ENCODE results near the gene RAB31.

Gene RAB31

DNA sequence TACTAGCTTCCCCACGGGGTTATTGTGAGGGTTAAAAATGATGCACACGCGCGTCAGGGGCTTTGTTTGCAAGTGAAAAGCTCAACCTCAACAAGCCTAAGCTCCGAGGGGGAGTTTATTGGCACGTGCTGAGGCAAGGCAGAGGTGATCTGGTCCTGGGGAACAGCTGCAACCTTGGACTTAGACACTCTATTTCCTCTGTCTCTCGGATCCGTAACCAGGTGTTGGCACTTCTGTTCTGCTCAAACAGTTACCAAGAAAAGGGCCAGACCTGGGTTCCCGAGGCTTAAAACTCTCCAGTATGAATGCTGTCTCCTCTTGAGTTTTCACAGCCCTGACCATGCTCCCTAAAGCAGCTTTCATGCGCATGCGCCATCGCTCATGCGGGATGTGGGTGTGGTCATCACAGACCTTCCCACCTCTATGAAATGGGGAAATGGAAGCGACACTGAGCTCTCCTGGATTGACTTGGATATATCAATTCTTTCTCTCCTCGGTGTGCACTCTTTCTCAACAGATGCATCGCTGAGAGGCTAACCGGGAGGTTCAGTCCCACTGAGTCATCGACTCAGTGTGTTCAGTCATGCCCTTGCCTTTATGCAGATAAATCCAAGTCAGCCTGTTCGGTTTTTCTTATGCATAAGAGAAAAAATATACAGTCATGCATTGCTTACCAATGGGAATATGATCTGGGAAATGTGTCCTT, 19.9 kb upstream of the RAB31 start:
- Histone ChIP-seq H3K27ac (replicated peaks; ENCODE audit: low read length) (no peak overlapping the region), H3K23ac (ENCODE audit: low read depth, low read length, poor library complexity) (no peak overlapping the region), H3K9ac (ENCODE audit: low read depth, low read length, poor library complexity) (no peak overlapping the region), H2BK5ac (ENCODE audit: low read length) (no peak overlapping the region), H2AK5ac (ENCODE audit: low read depth, low read length) (no peak overlapping the region), H3K4me2 (ENCODE audit: insufficient read depth, low read length, poor library complexity, severe bottlenecking) (no peak overlapping the region), H3K27me3 (ENCODE audit: control insufficient read depth in 3 of 3, insufficient read depth in 3 of 3, low read depth in 1 of 3, low read length in 3 of 3) (no peaks in the 10 kb centered on the region), H3K14ac (ENCODE audit: low read length) (no peak overlapping the region), H3K36me3 (replicated peaks in 1 of 2; ENCODE audit: control insufficient read depth in 2 of 2, insufficient read depth in 2 of 2, low read length in 2 of 2) (no peaks in the 10 kb centered on the region), H3K4me1 (ENCODE audit: control insufficient read depth in 2 of 2, insufficient read depth in 1 of 2, low read depth in 1 of 2, low read length in 2 of 2) (peaks cover 0 to 5% of the 10 kb centered on the region in 2 donors), H2BK12ac (ENCODE audit: low read length) (no peak overlapping the region), H3K4me3 (ENCODE audit: low read length in 2 of 2) (no peak overlapping the region), H4K91ac (ENCODE audit: low read depth, low read length, poor library complexity) (no peak overlapping the region), H2BK15ac (ENCODE audit: low read length) (no peak overlapping the region), H3K9me3 (replicated peaks in 1 of 2; ENCODE audit: control insufficient read depth in 2 of 2, insufficient read depth in 1 of 2, low read depth in 1 of 2, low read length in 2 of 2) (peaks cover 0 to 2% of the 10 kb centered on the region in 2 donors), H2AFZ (ENCODE audit: low read length) (no peak overlapping the region), H3K18ac (ENCODE audit: low read length) (no peak overlapping the region), H3K79me1 (ENCODE audit: low read depth, low read length) (no peaks in the 10 kb centered on the region), H2BK120ac (ENCODE audit: low read depth, low read length) (no peak overlapping the region), H4K8ac (ENCODE audit: low read depth, low read length) (no peak overlapping the region), H3K4ac (ENCODE audit: low read length) (no peak overlapping the region)
- no peak for DNase-seq (ENCODE audit: low spot score)
- WGBS, 2 donors (ENCODE audit: extremely low coverage in 2 of 2, insufficient read length in 2 of 2, insufficient replicate concordance in 1 of 2), result no CpG with 5 or more reads among the region's 19 CpGs

DNA sequence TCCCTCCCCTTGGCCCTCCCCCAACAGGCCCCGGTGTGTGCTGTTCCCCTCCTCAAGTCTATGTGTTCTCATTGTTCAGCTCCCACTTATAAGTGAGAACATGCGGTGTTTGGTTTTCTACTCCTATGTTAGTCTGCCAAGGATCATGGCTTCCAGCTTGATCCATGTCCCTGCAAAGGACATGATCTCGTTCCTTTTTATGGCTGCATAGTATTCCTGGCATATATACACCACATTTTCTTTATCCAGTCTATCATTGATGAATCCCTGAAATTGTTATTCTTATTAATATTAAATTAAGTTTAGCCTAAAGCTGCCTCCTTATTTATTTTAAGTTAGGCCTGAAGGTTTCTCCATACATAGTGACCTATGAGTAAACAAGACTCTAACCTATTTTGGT, 18.8 kb upstream of the RAB31 start:
- Histone ChIP-seq H2BK12ac (ENCODE audit: low read length) (no peak overlapping the region), H2AFZ (ENCODE audit: low read length) (no peak overlapping the region), H2AK5ac (ENCODE audit: low read depth, low read length) (no peak overlapping the region), H3K79me1 (ENCODE audit: low read depth, low read length) (no peaks in the 10 kb centered on the region), H4K91ac (ENCODE audit: low read depth, low read length, poor library complexity) (no peak overlapping the region), H3K36me3 (replicated peaks in 1 of 2; ENCODE audit: control insufficient read depth in 2 of 2, insufficient read depth in 2 of 2, low read length in 2 of 2) (no peaks in the 10 kb centered on the region), H3K9me3 (replicated peaks in 1 of 2; ENCODE audit: control insufficient read depth in 2 of 2, insufficient read depth in 1 of 2, low read depth in 1 of 2, low read length in 2 of 2) (peaks cover 0 to 2% of the 10 kb centered on the region in 2 donors), H3K27ac (replicated peaks; ENCODE audit: low read length) (no peak overlapping the region), H3K18ac (ENCODE audit: low read length) (no peak overlapping the region), H3K4me3 (ENCODE audit: low read length in 2 of 2) (no peak overlapping the region), H3K4ac (ENCODE audit: low read length) (no peak overlapping the region), H3K9ac (ENCODE audit: low read depth, low read length, poor library complexity) (no peak overlapping the region), H2BK120ac (ENCODE audit: low read depth, low read length) (no peak overlapping the region), H3K4me1 (ENCODE audit: control insufficient read depth in 2 of 2, insufficient read depth in 1 of 2, low read depth in 1 of 2, low read length in 2 of 2) (no peaks in the 10 kb centered on the region), H3K23ac (ENCODE audit: low read depth, low read length, poor library complexity) (no peak overlapping the region), H3K4me2 (ENCODE audit: insufficient read depth, low read length, poor library complexity, severe bottlenecking) (no peak overlapping the region), H3K27me3 (ENCODE audit: control insufficient read depth in 3 of 3, insufficient read depth in 3 of 3, low read depth in 1 of 3, low read length in 3 of 3) (no peaks in the 10 kb centered on the region), H4K8ac (ENCODE audit: low read depth, low read length) (no peak overlapping the region), H2BK15ac (ENCODE audit: low read length) (no peak overlapping the region), H2BK5ac (ENCODE audit: low read length) (no peak overlapping the region), H3K14ac (ENCODE audit: low read length) (no peak overlapping the region)
- no CpG with 5 or more reads among the region's 3 CpGs for WGBS, 2 donors (ENCODE audit: extremely low coverage in 2 of 2, insufficient read length in 2 of 2, insufficient replicate concordance in 1 of 2)
- no peak for DNase-seq (ENCODE audit: low spot score)

DNA sequence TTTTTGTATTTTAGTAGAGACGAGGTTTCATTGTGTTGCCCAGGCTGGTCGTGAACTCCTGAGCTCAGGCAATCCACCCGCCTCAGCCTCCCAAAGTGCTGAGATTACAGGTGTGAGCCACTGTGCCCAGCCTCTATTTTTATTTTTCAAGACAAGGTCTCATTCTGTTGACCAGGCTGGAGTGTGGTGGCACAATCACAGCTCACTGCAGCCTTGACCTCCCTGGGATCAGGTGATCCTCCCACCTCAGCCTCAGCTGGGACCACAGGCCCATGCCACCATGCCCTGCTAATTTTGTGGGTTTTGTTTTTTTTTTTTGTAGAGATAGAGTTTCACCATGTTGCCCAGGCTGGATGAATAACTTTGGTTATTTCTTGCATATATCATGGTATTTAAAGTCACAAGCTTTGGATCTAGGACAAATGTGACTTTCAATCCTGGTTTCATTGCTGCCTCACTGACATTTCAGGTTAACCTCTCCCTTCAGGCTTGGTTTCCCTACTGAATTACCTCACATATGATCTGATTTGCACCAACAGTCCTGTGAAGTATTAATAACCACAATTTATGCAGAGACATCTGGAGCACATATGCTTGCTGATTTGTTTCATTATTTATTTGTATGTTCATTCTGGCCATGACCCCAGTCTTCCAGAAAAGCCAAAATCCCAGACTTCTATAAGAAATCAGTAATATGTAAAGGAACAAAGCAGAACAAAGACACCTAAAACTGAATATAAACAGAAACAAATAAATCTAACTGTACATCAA, 17.5 kb upstream of the RAB31 start:
- Histone ChIP-seq H2BK15ac (ENCODE audit: low read length) (no peak overlapping the region), H3K27me3 (ENCODE audit: control insufficient read depth in 3 of 3, insufficient read depth in 3 of 3, low read depth in 1 of 3, low read length in 3 of 3) (no peaks in the 10 kb centered on the region), H2AK5ac (ENCODE audit: low read depth, low read length) (no peak overlapping the region), H3K36me3 (replicated peaks in 1 of 2; ENCODE audit: control insufficient read depth in 2 of 2, insufficient read depth in 2 of 2, low read length in 2 of 2) (no peaks in the 10 kb centered on the region), H3K4ac (ENCODE audit: low read length) (no peak overlapping the region), H2BK120ac (ENCODE audit: low read depth, low read length) (no peak overlapping the region), H2BK5ac (ENCODE audit: low read length) (no peak overlapping the region), H3K4me3 (ENCODE audit: low read length in 2 of 2) (no peak overlapping the region), H3K23ac (ENCODE audit: low read depth, low read length, poor library complexity) (no peak overlapping the region), H3K18ac (ENCODE audit: low read length) (no peak overlapping the region), H2AFZ (ENCODE audit: low read length) (no peak overlapping the region), H3K4me1 (ENCODE audit: control insufficient read depth in 2 of 2, insufficient read depth in 1 of 2, low read depth in 1 of 2, low read length in 2 of 2) (no peaks in the 10 kb centered on the region), H2BK12ac (ENCODE audit: low read length) (no peak overlapping the region), H4K91ac (ENCODE audit: low read depth, low read length, poor library complexity) (no peak overlapping the region), H3K9me3 (replicated peaks in 1 of 2; ENCODE audit: control insufficient read depth in 2 of 2, insufficient read depth in 1 of 2, low read depth in 1 of 2, low read length in 2 of 2) (no peaks in the 10 kb centered on the region), H3K4me2 (ENCODE audit: insufficient read depth, low read length, poor library complexity, severe bottlenecking) (no peak overlapping the region), H4K8ac (ENCODE audit: low read depth, low read length) (no peak overlapping the region), H3K27ac (replicated peaks; ENCODE audit: low read length) (no peak overlapping the region), H3K9ac (ENCODE audit: low read depth, low read length, poor library complexity) (no peak overlapping the region), H3K79me1 (ENCODE audit: low read depth, low read length) (no peaks in the 10 kb centered on the region), H3K14ac (ENCODE audit: low read length) (no peak overlapping the region)
- no CpG with 5 or more reads among the region's 3 CpGs for WGBS, 2 donors (ENCODE audit: extremely low coverage in 2 of 2, insufficient read length in 2 of 2, insufficient replicate concordance in 1 of 2)
- no peak for DNase-seq (ENCODE audit: low spot score)

DNA sequence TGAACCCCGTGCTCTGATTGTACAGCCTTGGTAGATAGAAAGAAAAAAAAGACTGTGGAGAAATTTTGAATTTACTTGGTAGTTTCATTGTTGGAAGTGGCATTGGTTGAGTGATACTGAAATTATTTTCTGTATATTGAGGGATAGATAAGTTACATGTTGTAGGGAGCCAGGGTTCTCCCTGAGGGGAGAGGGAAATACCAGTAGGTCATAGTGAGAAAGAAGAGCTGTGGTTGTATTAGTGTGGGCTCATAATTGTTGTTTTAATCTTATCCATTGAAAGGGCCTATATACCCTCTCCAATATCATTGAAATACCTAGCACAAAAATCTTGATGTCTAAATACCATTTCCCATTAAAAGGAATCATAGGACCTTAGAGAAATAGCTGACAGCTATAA, 16.9 kb upstream of the RAB31 start:
- Histone ChIP-seq H3K4ac (ENCODE audit: low read length) (no peak overlapping the region), H3K79me1 (ENCODE audit: low read depth, low read length) (no peaks in the 10 kb centered on the region), H2BK120ac (ENCODE audit: low read depth, low read length) (no peak overlapping the region), H3K4me2 (ENCODE audit: insufficient read depth, low read length, poor library complexity, severe bottlenecking) (no peak overlapping the region), H2AK5ac (ENCODE audit: low read depth, low read length) (no peak overlapping the region), H3K9ac (ENCODE audit: low read depth, low read length, poor library complexity) (no peak overlapping the region), H2BK15ac (ENCODE audit: low read length) (no peak overlapping the region), H4K91ac (ENCODE audit: low read depth, low read length, poor library complexity) (no peak overlapping the region), H2BK12ac (ENCODE audit: low read length) (no peak overlapping the region), H3K4me1 (ENCODE audit: control insufficient read depth in 2 of 2, insufficient read depth in 1 of 2, low read depth in 1 of 2, low read length in 2 of 2) (no peaks in the 10 kb centered on the region), H3K9me3 (replicated peaks in 1 of 2; ENCODE audit: control insufficient read depth in 2 of 2, insufficient read depth in 1 of 2, low read depth in 1 of 2, low read length in 2 of 2) (no peaks in the 10 kb centered on the region), H3K14ac (ENCODE audit: low read length) (no peak overlapping the region), H3K23ac (ENCODE audit: low read depth, low read length, poor library complexity) (no peak overlapping the region), H2BK5ac (ENCODE audit: low read length) (no peak overlapping the region), H4K8ac (ENCODE audit: low read depth, low read length) (no peak overlapping the region), H3K27me3 (ENCODE audit: control insufficient read depth in 3 of 3, insufficient read depth in 3 of 3, low read depth in 1 of 3, low read length in 3 of 3) (no peaks in the 10 kb centered on the region), H3K4me3 (ENCODE audit: low read length in 2 of 2) (no peak overlapping the region), H2AFZ (ENCODE audit: low read length) (no peak overlapping the region), H3K18ac (ENCODE audit: low read length) (no peak overlapping the region), H3K36me3 (replicated peaks in 1 of 2; ENCODE audit: control insufficient read depth in 2 of 2, insufficient read depth in 2 of 2, low read length in 2 of 2) (no peaks in the 10 kb centered on the region), H3K27ac (replicated peaks; ENCODE audit: low read length) (no peak overlapping the region)
- DNase-seq (ENCODE audit: low spot score), result no peak
- no CpG with 5 or more reads among the region's 1 CpG for WGBS, 2 donors (ENCODE audit: extremely low coverage in 2 of 2, insufficient read length in 2 of 2, insufficient replicate concordance in 1 of 2)
